ENCODE results near the gene RNF214. TPM values are rescaled to one million over a fixed set of nuclear protein-coding genes. Genes with fewer than 3 reads are reported as not detected.

Gene RNF214
- total RNA-seq, 4 donors from 2014 or later = 12.4 to 21.5 (median 18.4) TPM

DNA sequence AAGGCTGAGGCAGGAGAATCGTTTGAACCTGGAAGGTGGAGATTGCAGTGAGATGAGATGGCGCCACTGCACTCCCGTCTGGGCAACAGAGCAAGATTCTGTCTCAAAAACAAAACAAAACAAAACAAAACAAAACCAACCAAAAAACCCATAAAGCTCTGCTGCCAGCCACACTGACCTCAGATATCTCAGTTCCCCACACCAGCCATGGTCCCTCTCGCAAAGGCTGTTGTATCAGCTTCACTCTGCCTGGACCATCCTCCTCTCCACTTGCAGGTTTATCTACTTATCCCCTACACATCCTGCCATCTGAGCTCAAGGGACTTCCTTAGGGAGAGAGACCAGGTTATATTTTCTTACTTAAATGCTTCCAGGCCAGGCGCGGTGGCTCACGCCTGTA, 69.8 kb downstream of the RNF214 start:
- Histone ChIP-seq H3K27me3 (no peaks in the 10 kb centered on the region), H3K36me3 (peaks cover 0 to 8% (median 2%) of the 10 kb centered on the region in 4 donors), H3K4me3 (no peak overlapping the region), H3K9me3 (no peaks in the 10 kb centered on the region), H3K27ac (replicated peaks in 1 of 4) (no peak overlapping the region), H3K4me1 (peaks cover 18 to 23% (median 20%) of the 10 kb centered on the region in 4 donors)
- intact Hi-C loops (cut with DNase I) = no loop called here
- WGBS = 96% methylated on average over 6 of the region's 7 CpGs
- TF ChIP-seq EP300 (IDR thresholded peaks at IDR 0.05) = no peak
- no peak for TF ChIP-seq POLR2A (IDR thresholded peaks at IDR 0.05; ENCODE audit: low read depth)
- no peak for TF ChIP-seq CTCF (IDR thresholded peaks at IDR 0.05)
- no peak for TF ChIP-seq POLR2AphosphoS5 (IDR thresholded peaks at IDR 0.05)
- DNase-seq (ENCODE audit: extremely low spot score) = no peak

DNA sequence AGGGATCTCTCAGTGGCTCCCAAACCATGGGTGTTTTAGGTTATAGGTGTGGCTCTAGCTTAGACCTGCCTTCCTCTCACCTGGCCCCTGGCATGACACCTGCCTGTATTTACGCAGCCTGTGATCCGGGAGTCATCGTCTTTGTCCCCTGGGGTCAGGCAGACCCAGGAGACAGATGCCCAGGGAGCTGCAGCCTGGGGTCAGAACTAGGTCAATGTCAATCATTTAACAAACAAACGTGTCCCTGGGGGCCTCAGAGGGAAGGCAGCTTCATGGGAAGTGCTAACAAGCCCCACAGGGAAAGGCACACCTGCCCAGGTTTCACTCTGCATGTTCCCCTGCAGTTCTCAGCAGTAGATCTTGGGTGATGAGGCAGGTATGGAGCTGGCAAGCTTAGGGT, 70.6 kb downstream of the RNF214 start:
- 90% methylated on average over 3 of the region's 4 CpGs for WGBS
- intact Hi-C loops (cut with DNase I) = no loop called here

GRCh38 chr11:117303646-117304315, 71.3 kb downstream of the RNF214 start:
- Histone ChIP-seq H3K9me3 (no peaks in the 10 kb centered on the region), H3K4me3 (no peak overlapping the region), H3K36me3 (peaks cover 0 to 8% (median 2%) of the 10 kb centered on the region in 4 donors), H3K4me1 (peaks cover 18 to 23% (median 20%) of the 10 kb centered on the region in 4 donors), H3K27me3 (no peaks in the 10 kb centered on the region), H3K27ac (replicated peaks in 1 of 4) (no peak overlapping the region)
- TF ChIP-seq CTCF (IDR thresholded peaks at IDR 0.05) (no peak), POLR2A (IDR thresholded peaks at IDR 0.05; ENCODE audit: low read depth) (no peak), POLR2AphosphoS5 (IDR thresholded peaks at IDR 0.05) (no peak), EP300 (IDR thresholded peaks at IDR 0.05) (no peak)
- intact Hi-C loops (cut with DNase I) = no loop called here
- 94% methylated on average over 5 of the region's 5 CpGs for WGBS
- DNase-seq (ENCODE audit: extremely low spot score) = no peak

More for the DNA sequence above, 70.6 kb downstream of the RNF214 start:
- DNase-seq (ENCODE audit: extremely low spot score) = no peak
- Histone ChIP-seq H3K4me1 (peaks cover 18 to 23% (median 20%) of the 10 kb centered on the region in 4 donors), H3K27me3 (no peaks in the 10 kb centered on the region), H3K4me3 (no peak overlapping the region), H3K36me3 (peaks cover 0 to 8% (median 2%) of the 10 kb centered on the region in 4 donors), H3K27ac (replicated peaks in 1 of 4) (no peak overlapping the region), H3K9me3 (no peaks in the 10 kb centered on the region)
- TF ChIP-seq POLR2A (IDR thresholded peaks at IDR 0.05; ENCODE audit: low read depth) (no peak), EP300 (IDR thresholded peaks at IDR 0.05) (no peak), CTCF (IDR thresholded peaks at IDR 0.05) (no peak), POLR2AphosphoS5 (IDR thresholded peaks at IDR 0.05) (no peak)

DNA sequence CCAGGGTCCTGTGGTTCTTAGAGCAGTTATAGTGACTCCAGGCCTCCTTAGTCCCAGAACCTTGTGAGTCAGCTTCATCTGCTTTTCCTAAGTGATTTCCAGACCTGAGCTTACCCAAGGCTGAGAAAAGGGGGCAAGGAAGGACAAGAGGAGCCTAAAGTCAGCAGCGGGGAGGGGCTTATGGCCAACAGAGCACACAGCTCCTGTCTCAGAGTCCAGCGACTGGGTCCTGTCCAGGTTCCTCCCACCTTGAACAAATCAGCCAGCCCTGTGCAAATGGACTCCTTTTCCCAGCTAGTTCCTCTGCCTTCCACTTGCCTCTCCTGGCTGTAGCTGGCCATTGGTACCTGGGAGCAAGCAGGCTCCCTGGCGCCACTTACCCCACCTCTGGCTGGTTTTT, 72.7 kb downstream of the RNF214 start:
- Histone ChIP-seq H3K4me3 (no peak overlapping the region), H3K4me1 (peaks cover 9 to 10% (median 10%) of the 10 kb centered on the region in 4 donors), H3K9me3 (no peaks in the 10 kb centered on the region), H3K36me3 (peaks cover 0 to 8% (median 2%) of the 10 kb centered on the region in 4 donors), H3K27ac (replicated peaks in 1 of 4) (no peak overlapping the region), H3K27me3 (no peaks in the 10 kb centered on the region)
- WGBS = 98% methylated on average over 3 of the region's 3 CpGs
- intact Hi-C loops (cut with DNase I) = no loop called here
- no peak for DNase-seq (ENCODE audit: extremely low spot score)
- TF ChIP-seq POLR2AphosphoS5 (IDR thresholded peaks at IDR 0.05) (no peak), EP300 (IDR thresholded peaks at IDR 0.05) (no peak), CTCF (IDR thresholded peaks at IDR 0.05) (no peak), POLR2A (IDR thresholded peaks at IDR 0.05; ENCODE audit: low read depth) (no peak)
